ENCODE data around the gene PPIP5K2. TPM values are rescaled to one million over a fixed set of nuclear protein-coding genes. Genes with fewer than 3 reads are reported as not detected.
A peak's percentile ranks its signal among the peaks of the same experiment; 100 is the strongest.

PPIP5K2 gene
- total and polyA plus RNA-seq, 7 experiments from 2014 or later: 19.2 to 77.4 (median 62.5) TPM

DNA sequence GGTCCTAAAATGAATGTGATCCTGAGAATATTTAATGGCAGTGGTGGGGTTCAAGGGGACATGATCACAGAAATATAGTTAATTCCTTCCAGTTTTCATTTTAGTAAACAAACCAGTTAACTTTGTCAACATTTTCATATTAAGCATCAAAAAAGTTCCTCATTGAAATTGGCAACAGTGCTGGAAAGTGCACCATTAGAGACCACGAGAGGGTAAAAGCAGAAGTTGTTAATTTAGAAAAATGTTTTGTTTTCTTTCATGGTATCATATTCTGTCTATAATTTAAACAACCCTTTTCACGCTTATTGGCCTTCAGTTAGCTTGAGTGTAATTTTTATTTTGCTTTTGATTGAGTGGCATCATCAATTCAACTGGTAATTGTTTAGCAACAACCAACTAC lies 12.0 kb upstream of the PPIP5K2 start:
- Histone ChIP-seq H3K36me3 (ENCODE audit: control insufficient read depth in 2 of 3, insufficient read depth in 3 of 3, low read length in 3 of 3) (peaks cover 0 to 14% (median 0%) of the 10 kb centered on the region in 3 experiments), H3K4me1 (ENCODE audit: control insufficient read depth in 2 of 2, insufficient read depth in 2 of 2, low read length in 2 of 2) (peaks cover 15% of the 10 kb centered on the region in 2 donors), H3K9me3 (ENCODE audit: control insufficient read depth in 2 of 3, low read length in 3 of 3) (no peaks in the 10 kb centered on the region), H3K27me3 (ENCODE audit: control insufficient read depth in 2 of 2, insufficient read depth in 2 of 2, low read length in 2 of 2) (no peaks in the 10 kb centered on the region), H3K4me3 (ENCODE audit: low read length) (no peak overlapping the region), H3K27ac (ENCODE audit: low read depth, low read length) (no peak overlapping the region)
- no peak overlapping the region for H3K4me3 Mint-ChIP-seq
- POLR2A ChIA-PET: interaction anchor here (1.3 kb wide), 1 partner anchor 12 kb away, joined by 13 read pairs; the partner anchor contains the start of genes GIN1 and PPIP5K2
- H3K27ac Mint-ChIP-seq: no peak overlapping the region
- DNase-seq (no peak), ATAC-seq (no peak)
- intact Hi-C loops (cut with micrococcal nuclease): no loop called here
- peaks cover 0 to 34% (median 28%) of the 10 kb centered on the region in 5 donors for H3K36me3 Mint-ChIP-seq
- H3K9me3 Mint-ChIP-seq: peaks cover 0 to 6% (median 0%) of the 10 kb centered on the region in 11 donors
- CTCF ChIA-PET: interaction anchor here (1.2 kb wide), 1 partner anchor 12 kb away, joined by 5 read pairs; the partner anchor contains the start of gene PPIP5K2
- peaks cover 24 to 46% (median 40%) of the 10 kb centered on the region in 7 donors for H3K4me1 Mint-ChIP-seq
- H3K27me3 Mint-ChIP-seq: no peaks in the 10 kb centered on the region

DNA sequence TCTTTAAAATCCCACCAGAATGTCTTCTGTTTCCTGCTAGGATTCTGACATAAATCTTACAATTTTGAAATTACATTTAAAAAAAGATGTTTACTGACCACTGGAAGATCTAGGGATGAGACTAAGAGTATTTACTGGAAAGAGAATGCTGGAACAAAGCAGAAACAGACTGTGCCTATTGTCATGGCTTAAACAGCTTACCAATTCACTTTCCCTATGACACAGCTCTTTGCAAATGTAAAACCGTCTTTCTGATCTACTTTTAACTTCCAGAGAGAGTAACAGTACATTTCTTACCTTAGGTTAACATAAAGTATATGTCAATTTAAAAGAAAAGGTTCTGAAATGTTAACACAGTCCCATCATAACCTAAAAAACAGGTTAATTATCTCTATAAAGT lies 10.8 kb upstream of the PPIP5K2 start:
- no peak overlapping the region for H3K4me3 Mint-ChIP-seq
- H3K27ac ChIP-seq (ENCODE audit: low read depth, low read length): no peak overlapping the region
- POLR2A ChIA-PET: interaction anchor here (0.6 to 1.3 kb wide), 2 partner anchors 11 to 16 kb away, joined by 3 to 13 read pairs; partner anchors contain the start of genes GIN1 and PPIP5K2
- no peak overlapping the region for H3K4me3 ChIP-seq (ENCODE audit: low read length)
- no peaks in the 10 kb centered on the region for H3K9me3 ChIP-seq (ENCODE audit: control insufficient read depth in 2 of 3, low read length in 3 of 3)
- H3K27me3 Mint-ChIP-seq: no peaks in the 10 kb centered on the region
- intact Hi-C loops (cut with micrococcal nuclease): no loop called here
- H3K4me1 Mint-ChIP-seq: peaks cover 27 to 55% (median 47%) of the 10 kb centered on the region in 7 donors
- H3K36me3 ChIP-seq (ENCODE audit: control insufficient read depth in 2 of 3, insufficient read depth in 3 of 3, low read length in 3 of 3): peaks cover 0 to 13% (median 0%) of the 10 kb centered on the region in 3 experiments
- peaks cover 0 to 6% (median 0%) of the 10 kb centered on the region in 11 donors for H3K9me3 Mint-ChIP-seq
- DNase-seq (no peak), ATAC-seq (no peak)
- CTCF ChIA-PET: no interaction called here
- H3K27ac Mint-ChIP-seq: no peak overlapping the region
- peaks cover 15% of the 10 kb centered on the region in 2 donors for H3K4me1 ChIP-seq (ENCODE audit: control insufficient read depth in 2 of 2, insufficient read depth in 2 of 2, low read length in 2 of 2)
- H3K27me3 ChIP-seq (ENCODE audit: control insufficient read depth in 2 of 2, insufficient read depth in 2 of 2, low read length in 2 of 2): no peaks in the 10 kb centered on the region
- peaks cover 0 to 29% (median 26%) of the 10 kb centered on the region in 5 donors for H3K36me3 Mint-ChIP-seq

DNA sequence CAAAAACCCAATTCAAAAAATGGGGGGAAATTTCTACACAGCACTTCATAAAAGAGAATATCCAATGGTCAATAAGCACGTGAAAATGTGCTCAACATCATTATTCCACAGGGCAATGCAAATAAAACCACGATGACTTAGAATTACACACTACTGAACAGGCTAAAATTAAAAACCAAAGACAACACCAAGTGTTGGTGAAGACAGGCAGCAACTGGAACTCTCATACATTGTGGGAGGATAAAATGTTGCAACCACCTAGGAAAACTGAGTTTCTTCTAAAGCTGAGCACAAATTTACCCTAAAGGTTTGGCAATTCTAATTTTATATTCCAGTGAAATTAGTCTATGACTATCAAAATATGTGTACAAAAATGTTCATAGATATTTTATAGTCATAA lies 9.7 kb upstream of the PPIP5K2 start:
- Mint-ChIP-seq H3K27ac (peak overlapping the region in 3 of 9 donors; percentile 2 to 68 (median 47)), H3K36me3 (peaks cover 4 to 31% (median 18%) of the 10 kb centered on the region in 5 donors), H3K9me3 (peaks cover 0 to 6% (median 0%) of the 10 kb centered on the region in 11 donors), H3K4me3 (peak overlapping the region in 1 of 10 donors; percentile 14), H3K4me1 (peaks cover 27 to 65% (median 51%) of the 10 kb centered on the region in 7 donors), H3K27me3 (no peaks in the 10 kb centered on the region)
- ChIA-PET POLR2A (interaction anchor here (2.7 kb wide), 1 partner anchor 10 kb away, joined by 27 read pairs; the partner anchor contains the start of genes GIN1 and PPIP5K2), CTCF (no interaction called here)
- ATAC-seq (no peak), DNase-seq (no peak)
- H3K9me3 ChIP-seq (ENCODE audit: control insufficient read depth in 2 of 3, low read length in 3 of 3): no peaks in the 10 kb centered on the region
- peaks cover 15% of the 10 kb centered on the region in 2 donors for H3K4me1 ChIP-seq (ENCODE audit: control insufficient read depth in 2 of 2, insufficient read depth in 2 of 2, low read length in 2 of 2)
- peaks cover 0 to 7% (median 0%) of the 10 kb centered on the region in 3 experiments for H3K36me3 ChIP-seq (ENCODE audit: control insufficient read depth in 2 of 3, insufficient read depth in 3 of 3, low read length in 3 of 3)
- no peak overlapping the region for H3K4me3 ChIP-seq (ENCODE audit: low read length)
- H3K27ac ChIP-seq (ENCODE audit: low read depth, low read length): no peak overlapping the region
- intact Hi-C loops (cut with micrococcal nuclease): no loop called here
- no peaks in the 10 kb centered on the region for H3K27me3 ChIP-seq (ENCODE audit: control insufficient read depth in 2 of 2, insufficient read depth in 2 of 2, low read length in 2 of 2)

DNA sequence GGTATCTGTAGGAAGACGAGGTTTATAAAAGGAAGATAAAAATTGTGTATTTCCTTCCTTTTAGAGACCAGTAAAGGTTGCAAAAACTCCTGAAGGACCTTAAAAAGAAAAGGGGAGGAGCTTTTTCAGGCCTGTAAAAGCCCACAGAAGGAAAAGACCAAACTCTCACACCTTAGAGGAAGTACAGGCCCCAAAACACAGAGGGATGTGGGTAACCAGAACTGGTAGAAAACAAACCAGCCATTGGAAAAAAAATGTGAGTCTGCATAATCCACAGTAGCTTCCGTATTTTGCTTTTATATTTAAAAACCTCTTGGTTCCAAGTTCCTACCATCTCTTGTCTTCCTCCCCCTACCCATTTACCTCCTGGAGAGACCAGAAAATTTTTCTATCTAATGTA lies 8.6 kb upstream of the PPIP5K2 start:
- peak; percentile 86 for ATAC-seq
- H3K4me1 Mint-ChIP-seq: peaks cover 27 to 71% (median 55%) of the 10 kb centered on the region in 7 donors
- peaks cover 15% of the 10 kb centered on the region in 2 donors for H3K4me1 ChIP-seq (ENCODE audit: control insufficient read depth in 2 of 2, insufficient read depth in 2 of 2, low read length in 2 of 2)
- H3K4me3 Mint-ChIP-seq: peak overlapping the region; percentile 6 to 76 (median 64)
- no peak overlapping the region for H3K27ac ChIP-seq (ENCODE audit: low read depth, low read length)
- DNase-seq: peak in 6 of 9 donors; percentile 45 to 73 (median 64)
- peaks cover 4 to 28% (median 18%) of the 10 kb centered on the region in 5 donors for H3K36me3 Mint-ChIP-seq
- peak overlapping the region; percentile 48 to 97 (median 81) for H3K27ac Mint-ChIP-seq
- intact Hi-C loops (cut with micrococcal nuclease): loop anchor here (1.0 kb wide), 2 partner anchors 8 to 9 kb away; partner anchors contain the start of genes GIN1 (in 1 of the 2) and PPIP5K2 (in 1 of the 2)
- H3K36me3 ChIP-seq (ENCODE audit: control insufficient read depth in 2 of 3, insufficient read depth in 3 of 3, low read length in 3 of 3): peaks cover 0 to 7% (median 0%) of the 10 kb centered on the region in 3 experiments
- H3K9me3 Mint-ChIP-seq: peaks cover 0 to 6% (median 0%) of the 10 kb centered on the region in 11 donors
- ChIA-PET POLR2A (interaction anchor here (2.7 kb wide), 1 partner anchor 9 kb away, joined by 27 read pairs; the partner anchor contains the start of genes GIN1 and PPIP5K2), CTCF (interaction anchor here (1.2 kb wide), 1 partner anchor 28 kb away, joined by 3 read pairs; no protein-coding TSS in a partner anchor)
- H3K9me3 ChIP-seq (ENCODE audit: control insufficient read depth in 2 of 3, low read length in 3 of 3): no peaks in the 10 kb centered on the region
- H3K27me3 Mint-ChIP-seq: no peaks in the 10 kb centered on the region
- H3K4me3 ChIP-seq (ENCODE audit: low read length): no peak overlapping the region
- H3K27me3 ChIP-seq (ENCODE audit: control insufficient read depth in 2 of 2, insufficient read depth in 2 of 2, low read length in 2 of 2): no peaks in the 10 kb centered on the region

DNA sequence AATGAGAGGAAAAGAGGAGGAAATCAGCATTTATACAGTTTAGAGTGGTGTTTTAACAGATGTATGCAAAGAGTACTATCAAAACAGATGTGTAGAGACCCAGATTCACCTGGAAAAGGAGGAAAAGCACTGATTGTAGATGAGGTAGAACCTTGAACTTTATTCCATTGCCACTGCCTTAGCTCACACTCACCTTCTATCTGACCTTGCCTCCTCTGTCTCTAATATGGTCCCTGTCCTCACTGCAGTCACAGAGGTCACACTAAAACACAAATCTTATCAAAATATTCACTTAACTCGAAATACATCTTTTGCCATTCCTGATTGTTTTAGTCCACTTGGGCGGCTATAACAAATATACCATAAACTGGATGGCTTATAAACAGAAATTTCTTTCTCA lies 7.2 kb upstream of the PPIP5K2 start:
- Histone ChIP-seq H3K36me3 (ENCODE audit: control insufficient read depth in 2 of 3, insufficient read depth in 3 of 3, low read length in 3 of 3) (peaks cover 0 to 1% (median 0%) of the 10 kb centered on the region in 3 experiments), H3K9me3 (ENCODE audit: control insufficient read depth in 2 of 3, low read length in 3 of 3) (no peaks in the 10 kb centered on the region), H3K27ac (ENCODE audit: low read depth, low read length) (no peak overlapping the region), H3K4me1 (ENCODE audit: control insufficient read depth in 2 of 2, insufficient read depth in 2 of 2, low read length in 2 of 2) (peaks cover 15% of the 10 kb centered on the region in 2 donors), H3K4me3 (ENCODE audit: low read length) (no peak overlapping the region), H3K27me3 (ENCODE audit: control insufficient read depth in 2 of 2, insufficient read depth in 2 of 2, low read length in 2 of 2) (no peaks in the 10 kb centered on the region)
- peaks cover 29 to 71% (median 61%) of the 10 kb centered on the region in 7 donors for H3K4me1 Mint-ChIP-seq
- CTCF ChIA-PET: interaction anchor here (0.9 kb wide), 1 partner anchor 16 kb away, joined by 3 read pairs; no protein-coding TSS in a partner anchor
- DNase-seq: no peak
- H3K4me3 Mint-ChIP-seq: peak overlapping the region in 3 of 10 donors; percentile 30 to 76 (median 65)
- POLR2A ChIA-PET: interaction anchor here (2.7 kb wide), 1 partner anchor 7 kb away, joined by 27 read pairs; the partner anchor contains the start of genes GIN1 and PPIP5K2
- intact Hi-C loops (cut with micrococcal nuclease): no loop called here
- peaks cover 0 to 6% (median 0%) of the 10 kb centered on the region in 11 donors for H3K9me3 Mint-ChIP-seq
- peaks cover 3 to 28% (median 8%) of the 10 kb centered on the region in 5 donors for H3K36me3 Mint-ChIP-seq
- H3K27me3 Mint-ChIP-seq: no peaks in the 10 kb centered on the region
- ATAC-seq: no peak
- H3K27ac Mint-ChIP-seq: peak overlapping the region in 8 of 9 donors; percentile 48 to 92 (median 74)

DNA sequence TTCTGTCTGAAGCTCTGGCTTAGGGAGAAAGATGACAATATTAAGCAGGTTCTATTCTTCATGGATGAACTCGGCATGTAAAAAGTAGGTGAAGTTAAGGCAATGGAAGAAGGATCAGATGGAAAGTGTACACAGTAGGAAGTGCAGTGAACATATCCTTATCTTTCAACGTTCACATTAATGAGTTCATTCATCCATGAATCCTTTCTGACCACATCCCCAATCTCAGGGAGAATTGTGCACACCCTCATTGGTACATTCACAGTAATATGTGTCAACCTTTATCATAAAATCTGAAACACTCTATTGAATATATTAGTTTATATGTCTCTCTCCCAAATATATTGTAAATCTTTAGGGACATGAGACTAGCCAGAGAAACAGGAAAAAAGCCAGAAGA lies 5.7 kb upstream of the PPIP5K2 start:
- CTCF ChIA-PET: no interaction called here
- POLR2A ChIA-PET: no interaction called here
- ATAC-seq: no peak
- no peak overlapping the region for H3K27ac ChIP-seq (ENCODE audit: low read depth, low read length)
- H3K4me3 Mint-ChIP-seq: no peak overlapping the region
- no peaks in the 10 kb centered on the region for H3K36me3 ChIP-seq (ENCODE audit: control insufficient read depth in 2 of 3, insufficient read depth in 3 of 3, low read length in 3 of 3)
- peaks cover 0 to 21% (median 4%) of the 10 kb centered on the region in 5 donors for H3K36me3 Mint-ChIP-seq
- no peaks in the 10 kb centered on the region for H3K9me3 ChIP-seq (ENCODE audit: control insufficient read depth in 2 of 3, low read length in 3 of 3)
- H3K27me3 ChIP-seq (ENCODE audit: control insufficient read depth in 2 of 2, insufficient read depth in 2 of 2, low read length in 2 of 2): no peaks in the 10 kb centered on the region
- no peak overlapping the region for H3K4me3 ChIP-seq (ENCODE audit: low read length)
- H3K4me1 ChIP-seq (ENCODE audit: control insufficient read depth in 2 of 2, insufficient read depth in 2 of 2, low read length in 2 of 2): peaks cover 23 to 24% of the 10 kb centered on the region in 2 donors
- no peaks in the 10 kb centered on the region for H3K27me3 Mint-ChIP-seq
- H3K27ac Mint-ChIP-seq: peak overlapping the region in 1 of 9 donors; percentile 23
- H3K9me3 Mint-ChIP-seq: peaks cover 0 to 6% (median 0%) of the 10 kb centered on the region in 11 donors
- H3K4me1 Mint-ChIP-seq: peaks cover 33 to 80% (median 69%) of the 10 kb centered on the region in 7 donors
- intact Hi-C loops (cut with micrococcal nuclease): no loop called here
- no peak for DNase-seq
